Chondrocyte (in vitro differentiated cells): ENCODE results near the gene LLGL1. TPM values are rescaled to one million over a fixed set of nuclear protein-coding genes. Genes with fewer than 3 reads are reported as not detected.

ENCODE experiments used
- DNase-seq: peaks from one replicate; pipeline ENCODE4 v3.0.0; 2021; ENCODE audit warnings: mixed read lengths, low spot score
- H3K27ac Mint-ChIP-seq: one replicate; pipeline ENCODE4 v1.8.0; 2021; ENCODE audit warnings: mild to moderate bottlenecking, moderate library complexity, mixed read lengths; ENCODE audit not compliant: unreplicated experiment
- H3K27me3 Mint-ChIP-seq: 2 replicates; pipeline ENCODE4 v1.8.0; 2021; ENCODE audit warnings: low read depth, mixed read lengths
- H3K36me3 Mint-ChIP-seq: 2 replicates; pipeline ENCODE4 v1.8.0; 2021; ENCODE audit warnings: low read depth, mixed read lengths
- H3K4me1 Mint-ChIP-seq: 2 replicates; pipeline ENCODE4 v1.8.0; 2021; ENCODE audit warnings: low read depth, mild to moderate bottlenecking, mixed read lengths
- H3K4me3 Mint-ChIP-seq: one replicate; pipeline ENCODE4 v1.8.0; 2021; ENCODE audit warnings: mild to moderate bottlenecking, moderate library complexity, mixed read lengths; ENCODE audit not compliant: unreplicated experiment
- H3K9me3 Mint-ChIP-seq: 2 replicates; pipeline ENCODE4 v1.8.0; 2021; ENCODE audit warnings: low read depth, mixed read lengths
- total RNA-seq: library from RNA; stranded (reverse); gene quantifications from 3 replicates; pipeline ENCODE4 v1.2.1, GENCODE V29; 2021
- TF ChIP-seq, protein P1 (sequence below): fragments of 200-600 bp; sonication (generic); IDR thresholded peaks from 2 replicates; pipeline ENCODE4 v1.5.0; 2021; ENCODE audit warnings: antibody characterized with exemption, mild to moderate bottlenecking, moderate library complexity

LLGL1 gene
- total RNA-seq, 1 donor from 2014 or later = 38.7 TPM

DNA sequence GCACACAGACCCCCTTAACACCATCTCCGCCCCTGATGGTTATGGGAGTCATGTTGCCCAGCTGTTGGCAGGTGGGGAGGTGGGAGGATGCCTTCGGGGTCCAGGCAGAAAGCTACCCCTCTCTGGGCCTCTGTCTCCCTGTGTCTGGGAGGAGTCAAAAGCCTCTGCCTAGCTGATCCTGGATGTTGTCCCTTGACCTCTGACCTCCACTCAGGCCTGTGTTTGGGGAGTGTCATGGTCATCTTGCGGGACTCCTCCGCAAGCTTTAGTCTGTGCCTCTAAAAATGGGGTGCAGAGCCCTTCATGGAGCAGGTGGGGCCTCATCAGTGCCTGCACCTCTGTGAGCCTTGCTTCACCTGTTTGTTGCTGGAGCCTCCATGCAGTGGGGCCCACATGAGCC, 3.8 kb downstream of the LLGL1 start:
- Mint-ChIP-seq H3K27me3 (no peaks in the 10 kb centered on the region), H3K4me1 (peaks cover 28% of the 10 kb centered on the region), H3K9me3 (no peaks in the 10 kb centered on the region), H3K36me3 (no peaks in the 10 kb centered on the region), H3K27ac (no peak overlapping the region), H3K4me3 (no peak overlapping the region)
- no peak for DNase-seq
- TF ChIP-seq, protein P1, sequence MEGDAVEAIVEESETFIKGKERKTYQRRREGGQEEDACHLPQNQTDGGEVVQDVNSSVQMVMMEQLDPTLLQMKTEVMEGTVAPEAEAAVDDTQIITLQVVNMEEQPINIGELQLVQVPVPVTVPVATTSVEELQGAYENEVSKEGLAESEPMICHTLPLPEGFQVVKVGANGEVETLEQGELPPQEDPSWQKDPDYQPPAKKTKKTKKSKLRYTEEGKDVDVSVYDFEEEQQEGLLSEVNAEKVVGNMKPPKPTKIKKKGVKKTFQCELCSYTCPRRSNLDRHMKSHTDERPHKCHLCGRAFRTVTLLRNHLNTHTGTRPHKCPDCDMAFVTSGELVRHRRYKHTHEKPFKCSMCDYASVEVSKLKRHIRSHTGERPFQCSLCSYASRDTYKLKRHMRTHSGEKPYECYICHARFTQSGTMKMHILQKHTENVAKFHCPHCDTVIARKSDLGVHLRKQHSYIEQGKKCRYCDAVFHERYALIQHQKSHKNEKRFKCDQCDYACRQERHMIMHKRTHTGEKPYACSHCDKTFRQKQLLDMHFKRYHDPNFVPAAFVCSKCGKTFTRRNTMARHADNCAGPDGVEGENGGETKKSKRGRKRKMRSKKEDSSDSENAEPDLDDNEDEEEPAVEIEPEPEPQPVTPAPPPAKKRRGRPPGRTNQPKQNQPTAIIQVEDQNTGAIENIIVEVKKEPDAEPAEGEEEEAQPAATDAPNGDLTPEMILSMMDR = no peak

DNA sequence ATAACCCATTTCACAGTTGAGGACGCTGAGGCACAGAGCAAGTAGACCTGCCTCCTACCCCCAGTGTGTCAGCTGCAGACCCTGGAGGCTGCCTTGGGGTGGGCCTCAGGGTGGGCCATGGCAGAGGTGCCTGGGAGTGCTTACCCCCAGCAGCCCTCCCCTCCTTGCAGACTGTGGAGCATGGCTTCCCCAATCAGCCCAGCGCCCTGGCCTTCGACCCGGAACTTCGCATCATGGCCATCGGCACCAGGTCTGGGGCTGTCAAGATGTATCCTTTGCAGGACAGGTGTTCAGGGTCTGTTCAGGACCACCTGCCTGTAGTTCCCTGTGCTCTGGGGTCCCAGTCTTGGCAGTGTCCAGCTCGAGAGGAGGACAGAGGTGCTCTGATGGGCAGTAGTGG, 4.3 kb downstream of the LLGL1 start:
- Mint-ChIP-seq H3K27me3 (no peaks in the 10 kb centered on the region), H3K9me3 (no peaks in the 10 kb centered on the region), H3K27ac (no peak overlapping the region), H3K36me3 (peaks cover under 1% of the 10 kb centered on the region), H3K4me3 (no peak overlapping the region), H3K4me1 (peaks cover 26% of the 10 kb centered on the region)
- DNase-seq = no peak
- TF ChIP-seq, protein P1 = no peak

DNA sequence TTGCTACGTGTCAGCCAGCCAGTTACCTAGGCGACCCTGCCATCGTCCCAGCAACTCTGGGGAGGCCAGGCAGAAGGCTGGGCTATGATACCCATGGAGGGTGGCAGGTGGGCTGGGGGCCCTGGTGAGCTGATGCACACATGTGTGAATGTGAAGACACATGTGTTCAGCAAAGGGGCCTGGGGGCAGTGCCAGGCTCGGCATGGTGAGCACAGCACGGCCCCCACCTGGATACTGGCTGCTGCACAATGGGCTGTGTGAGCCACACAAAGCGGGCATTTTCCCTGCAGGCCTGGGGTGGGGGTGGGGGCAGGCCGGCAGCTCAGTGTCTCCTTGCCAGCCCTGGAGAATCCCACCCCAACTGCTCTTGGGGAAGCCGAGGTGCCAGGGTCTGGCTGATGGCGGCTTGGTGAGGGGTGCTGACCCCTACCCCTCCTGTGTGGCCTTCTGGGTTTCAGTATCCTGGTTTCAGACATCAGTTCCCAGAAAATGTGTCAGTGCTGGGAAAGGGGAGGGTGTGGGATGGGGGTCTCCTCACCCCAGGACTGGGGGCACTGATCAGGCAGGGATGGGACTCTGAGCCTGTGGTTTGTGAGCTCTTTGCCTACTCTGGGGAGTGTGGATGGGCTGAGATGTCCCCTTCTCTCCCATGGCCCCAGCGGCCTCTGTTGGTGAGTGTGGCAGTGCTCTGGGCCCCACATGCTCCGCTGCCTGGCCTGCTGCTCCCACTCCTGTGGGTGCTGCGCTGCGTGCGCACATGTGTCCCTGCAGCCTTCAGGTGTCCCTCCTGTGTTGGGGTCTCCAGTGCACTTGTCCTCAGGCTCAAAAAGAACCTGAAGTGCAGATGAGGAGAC, 5.1 kb downstream of the LLGL1 start:
- no peak overlapping the region for H3K27ac Mint-ChIP-seq
- H3K27me3 Mint-ChIP-seq = no peaks in the 10 kb centered on the region
- peaks cover 5% of the 10 kb centered on the region for H3K36me3 Mint-ChIP-seq
- H3K4me1 Mint-ChIP-seq = peaks cover 30% of the 10 kb centered on the region
- no peak overlapping the region for H3K4me3 Mint-ChIP-seq
- TF ChIP-seq, protein P1 = no peak
- H3K9me3 Mint-ChIP-seq = no peaks in the 10 kb centered on the region
- peak; percentile 87 for DNase-seq

DNA sequence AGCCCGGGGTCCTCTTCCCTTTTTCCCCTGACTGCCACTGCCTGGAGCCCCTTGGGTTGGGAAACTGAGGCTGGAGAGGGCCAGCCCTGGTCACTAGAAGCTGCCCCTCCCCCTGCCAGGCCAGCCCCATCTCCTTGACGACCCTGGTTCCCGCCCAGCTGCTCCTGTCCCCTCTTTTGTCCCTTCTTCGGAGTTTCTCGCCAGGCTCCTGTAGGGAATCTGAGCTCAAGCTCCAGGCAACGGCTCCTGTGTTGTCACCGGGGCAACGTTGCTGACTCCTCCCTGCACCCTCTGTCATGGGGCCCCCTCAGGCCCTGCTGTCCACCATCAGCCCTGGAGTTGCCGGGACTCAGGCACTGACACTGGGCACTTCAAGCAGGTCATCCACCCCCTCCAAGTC, 5.7 kb downstream of the LLGL1 start:
- Mint-ChIP-seq H3K4me3 (no peak overlapping the region), H3K27ac (peak overlapping the region; percentile 45), H3K36me3 (peaks cover 5% of the 10 kb centered on the region)

DNA sequence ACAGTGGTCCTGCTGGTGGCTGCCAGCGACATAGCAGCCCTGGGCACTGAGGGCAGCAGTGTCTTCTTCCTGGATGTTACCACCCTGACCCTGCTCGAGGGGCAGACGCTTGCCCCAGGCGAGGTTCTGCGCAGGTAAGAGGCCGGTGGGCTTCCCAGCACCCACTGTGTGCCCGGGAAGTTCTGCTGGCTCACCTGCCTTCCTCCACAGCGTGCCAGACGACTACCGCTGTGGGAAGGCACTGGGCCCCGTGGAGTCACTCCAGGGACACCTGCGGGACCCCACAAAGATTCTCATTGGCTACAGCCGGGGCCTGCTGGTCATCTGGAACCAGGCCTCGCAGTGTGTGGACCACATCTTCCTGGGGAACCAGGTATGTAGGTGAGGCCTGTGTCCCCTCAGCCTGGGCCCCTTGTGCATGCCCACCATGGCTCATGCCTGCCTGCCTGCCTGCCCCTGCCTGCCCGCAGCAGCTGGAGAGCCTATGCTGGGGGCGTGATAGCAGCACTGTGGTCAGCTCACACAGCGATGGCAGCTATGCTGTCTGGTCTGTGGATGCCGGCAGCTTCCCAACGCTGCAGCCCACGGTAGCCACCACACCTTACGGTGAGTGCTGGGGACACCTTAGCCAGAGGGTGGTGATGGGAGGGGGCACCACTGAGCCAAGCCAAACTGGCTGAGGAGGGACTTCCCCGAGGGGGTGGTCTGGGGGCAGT, 8.5 kb downstream of the LLGL1 start:
- Mint-ChIP-seq H3K36me3 (peaks cover 7% of the 10 kb centered on the region), H3K4me3 (no peak overlapping the region), H3K4me1 (peaks cover 17% of the 10 kb centered on the region), H3K9me3 (no peaks in the 10 kb centered on the region), H3K27ac (no peak overlapping the region), H3K27me3 (no peaks in the 10 kb centered on the region)
- TF ChIP-seq, protein P1 = no peak
- DNase-seq = peak; percentile 85

More for the DNA sequence above, 5.7 kb downstream of the LLGL1 start:
- TF ChIP-seq, protein P1 = no peak
- peaks cover 36% of the 10 kb centered on the region for H3K4me1 Mint-ChIP-seq
- H3K27me3 Mint-ChIP-seq = no peaks in the 10 kb centered on the region
- DNase-seq = peak; percentile 68
- no peaks in the 10 kb centered on the region for H3K9me3 Mint-ChIP-seq
